Stomach (tissue), 4 donors: Measurements from ENCODE around the gene ST7L.

Experiments used
- POLR2A ChIP-seq, 4 donors: fragments of 450-650 bp; IDR thresholded peaks; one replicate each; pipeline ENCODE4 v1.6.1; 2016; ENCODE audit warnings: antibody characterized with exemption in 4 of 4, control low read depth in 2 of 4, mild to moderate bottlenecking in 1 of 4, moderate library complexity in 1 of 4
- TF ChIP-seq, protein P1 (sequence below), 7 experiments: fragments of 450-650 bp in 4 of 7; fragments of 200-600 bp in 3 of 7; sonication (generic) in 3 of 7; IDR thresholded peaks; one replicate each; pipeline ENCODE4 v1.5.1; 2016 to 2019; ENCODE audit warnings: antibody characterized with exemption in 7 of 7, control low read depth in 2 of 7, mild to moderate bottlenecking in 1 of 7

DNA sequence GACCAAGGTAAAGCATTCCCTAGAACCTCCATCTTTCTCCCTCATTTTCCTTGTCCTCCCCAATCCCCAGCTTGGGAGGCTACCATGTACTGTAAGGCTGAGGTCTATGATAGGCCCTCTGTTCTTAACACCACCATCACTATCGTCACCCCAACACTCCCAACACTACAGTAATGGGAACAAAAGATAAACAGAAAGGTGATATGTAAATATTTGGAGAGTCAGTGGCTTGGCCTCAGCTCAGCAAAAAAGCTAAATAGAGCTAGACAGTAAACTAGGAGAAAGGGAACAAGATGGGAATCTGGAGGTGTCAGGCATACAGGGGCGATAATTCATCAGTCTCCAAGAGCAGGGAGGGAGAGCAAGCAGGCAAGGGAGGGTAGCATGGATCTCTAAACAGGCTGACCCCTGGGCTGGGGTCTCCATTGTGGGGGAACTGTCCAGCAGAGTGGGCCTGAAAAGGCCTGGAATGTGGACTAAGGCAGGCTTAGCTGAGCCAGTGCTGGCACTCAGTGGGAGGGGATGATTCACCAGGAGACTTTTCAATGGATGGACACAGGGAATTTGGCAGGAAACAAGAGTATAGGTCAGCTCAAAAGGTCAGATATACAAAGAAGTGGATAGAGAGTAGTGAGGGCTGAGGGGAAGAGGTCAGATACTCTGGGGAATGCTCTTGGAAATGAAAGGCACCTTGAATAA, 103.5 kb downstream of the ST7L start:
- TF ChIP-seq, protein P1, sequence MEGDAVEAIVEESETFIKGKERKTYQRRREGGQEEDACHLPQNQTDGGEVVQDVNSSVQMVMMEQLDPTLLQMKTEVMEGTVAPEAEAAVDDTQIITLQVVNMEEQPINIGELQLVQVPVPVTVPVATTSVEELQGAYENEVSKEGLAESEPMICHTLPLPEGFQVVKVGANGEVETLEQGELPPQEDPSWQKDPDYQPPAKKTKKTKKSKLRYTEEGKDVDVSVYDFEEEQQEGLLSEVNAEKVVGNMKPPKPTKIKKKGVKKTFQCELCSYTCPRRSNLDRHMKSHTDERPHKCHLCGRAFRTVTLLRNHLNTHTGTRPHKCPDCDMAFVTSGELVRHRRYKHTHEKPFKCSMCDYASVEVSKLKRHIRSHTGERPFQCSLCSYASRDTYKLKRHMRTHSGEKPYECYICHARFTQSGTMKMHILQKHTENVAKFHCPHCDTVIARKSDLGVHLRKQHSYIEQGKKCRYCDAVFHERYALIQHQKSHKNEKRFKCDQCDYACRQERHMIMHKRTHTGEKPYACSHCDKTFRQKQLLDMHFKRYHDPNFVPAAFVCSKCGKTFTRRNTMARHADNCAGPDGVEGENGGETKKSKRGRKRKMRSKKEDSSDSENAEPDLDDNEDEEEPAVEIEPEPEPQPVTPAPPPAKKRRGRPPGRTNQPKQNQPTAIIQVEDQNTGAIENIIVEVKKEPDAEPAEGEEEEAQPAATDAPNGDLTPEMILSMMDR (IDR thresholded peaks at IDR 0.05): no peak
- TF ChIP-seq POLR2A (IDR thresholded peaks at IDR 0.05): no peak
